Spleen (tissue), 11 donors: Measurements from ENCODE around the gene COL4A1. TPM values are rescaled to one million over a fixed set of nuclear protein-coding genes. Genes with fewer than 3 reads are reported as not detected.
A peak's percentile ranks its signal among the peaks of the same experiment; 100 is the strongest.

ENCODE experiments used
- DNase-seq: peaks from one replicate; pipeline ENCODE4 v3.0.0-alpha.2; 2020
- H3K27ac ChIP-seq, 8 donors: fragments of 200-600 bp; sonication (generic) in 7 of 8; 1 replicate in 4 of 8; 2 replicates in 4 of 8; pipeline versions ENCODE4 v1.5.0 to v1.8.0; 2016 to 2021; ENCODE audit warnings: inconsistent platforms in 4 of 8, mild to moderate bottlenecking in 4 of 8, moderate library complexity in 1 of 8
- H3K27me3 ChIP-seq, 7 donors: fragments of 200-600 bp; sonication (generic) in 6 of 7; replicated peaks in 1 of 7; 1 replicate in 4 of 7; 2 replicates in 3 of 7; pipeline versions ENCODE4 v1.5.0 to v1.8.0; 2016 to 2021; ENCODE audit warnings: inconsistent platforms in 3 of 7, mild to moderate bottlenecking in 1 of 7
- H3K36me3 ChIP-seq, 6 donors: fragments of 200-600 bp; sonication (generic) in 5 of 6; 1 replicate in 4 of 6; 2 replicates in 2 of 6; pipeline versions ENCODE4 v1.5.0 to v1.8.0; 2016 to 2021; ENCODE audit warnings: inconsistent platforms in 2 of 6
- H3K4me1 ChIP-seq, 6 donors: fragments of 200-600 bp; sonication (generic) in 5 of 6; 1 replicate in 3 of 6; 2 replicates in 3 of 6; pipeline versions ENCODE4 v1.5.0 to v1.8.0; 2016 to 2021; ENCODE audit warnings: inconsistent platforms in 3 of 6
- H3K4me3 ChIP-seq, 8 donors: fragments of 200-600 bp; sonication (generic) in 7 of 8; 1 replicate in 4 of 8; 2 replicates in 4 of 8; pipeline versions ENCODE4 v1.5.0 to v1.8.0; 2016 to 2021; ENCODE audit warnings: inconsistent platforms in 4 of 8, mild to moderate bottlenecking in 4 of 8, moderate library complexity in 2 of 8
- H3K9me3 ChIP-seq, 8 donors: fragments of 200-600 bp; sonication (generic) in 7 of 8; 1 replicate in 4 of 8; 2 replicates in 4 of 8; pipeline versions ENCODE4 v1.5.0 to v1.8.0; 2016 to 2021; ENCODE audit warnings: inconsistent platforms in 4 of 8
- CTCF ChIP-seq, 11 experiments: fragments of 200-600 bp in 7 of 11; fragments of 450-650 bp in 4 of 11; sonication (generic) in 4 of 11; IDR thresholded peaks in 8 of 11; conservative IDR thresholded peaks in 3 of 11; 1 replicate in 7 of 11; 2 replicates in 4 of 11; pipeline versions ENCODE4 v1.4.0 to v1.8.0; 2016 to 2021; ENCODE audit warnings: antibody characterized with exemption in 11 of 11, inconsistent platforms in 4 of 11, mild to moderate bottlenecking in 1 of 11
- POLR2A ChIP-seq, 3 donors: fragments of 450-650 bp; IDR thresholded peaks; one replicate each; pipeline ENCODE4 v1.5.1; 2017; ENCODE audit warnings: antibody characterized with exemption in 3 of 3, mild to moderate bottlenecking in 1 of 3
- POLR2AphosphoS5 ChIP-seq, 3 donors: sonication (generic); formaldehyde crosslinking; IDR thresholded peaks; one replicate each; pipeline ENCODE4 v1.5.1; 2017; ENCODE audit warnings: antibody characterized with exemption in 3 of 3
- WGBS, 5 donors: extraction: QIAGEN DNeasy Blood & Tissue Kit in 3 of 5; methylation state at CpG; one replicate each; pipeline versions ENCODE4 v1.1.5 to v1.1.7; 2013 to 2018; 5-methylcytosine and 5-hydroxymethylcytosine counted together
- intact Hi-C: fragments of 100-400 bp; cut with DNase I; formaldehyde crosslinking; loops from one replicate; pipeline ENCODE4 v1.15.0; 2023; ENCODE audit warnings: low total_unique reads
- polyA plus RNA-seq, 3 donors: library from polyadenylated mRNA; stranded (reverse); fragments of 200-250 nt; gene quantifications; one replicate each; pipeline ENCODE4 v1.2.1, GENCODE V29; 2013
- total RNA-seq, 7 donors: library from RNA; depleted of rRNA in 3 of 7; stranded (reverse); fragments of >200 nt in 3 of 7; fragmentation: NEBNext Ultra II Directional in 4 of 7; extraction: Animal tissue kit (Norgen Biotek cat#: 25700) in 4 of 7; gene quantifications; one replicate each; pipeline versions ENCODE4 v1.1.0 to v1.2.1, GENCODE V29; 2016 to 2021
- donor health status: healthy with polysubstance abuse.
- donor health status: DM: no; HTN: no; CAD: no; lungs with moderate emphysema.
- donor health status: DM: no; HTN: no; CAD: no.
- donor health status: Bipolar disorder and iron deficiency.
- donor health status: healthy.
- donor health status: DM: no; HTN: no; CAD: no.
- donor health status: DM: yes; HTN: yes; CAD: no.

Gene COL4A1
- total and polyA plus RNA-seq, 10 donors = 37.9 to 959 (median 340) TPM

- no peak for TF ChIP-seq POLR2AphosphoS5 (IDR thresholded peaks at IDR 0.05)
- no peak for TF ChIP-seq CTCF (IDR thresholded peaks at IDR 0.05 in 8 of 11, conservative IDR thresholded peaks at IDR 0.05 in 3 of 11)
- peaks cover 0 to 49% (median 18%) of the 10 kb centered on the region in 6 donors for H3K4me1 ChIP-seq
- H3K27ac ChIP-seq = peak overlapping the region in 1 of 8 donors; percentile 12
- no peak for DNase-seq
- no peaks in the 10 kb centered on the region for H3K36me3 ChIP-seq
- no peaks in the 10 kb centered on the region for H3K27me3 ChIP-seq
- 74 to 86% (median 82%) methylated on average over 6 of the region's 6 CpGs for WGBS, 5 donors
- H3K9me3 ChIP-seq = no peaks in the 10 kb centered on the region
- no peak overlapping the region for H3K4me3 ChIP-seq
- intact Hi-C loops = no loop called here
Measured at GRCh38 chr13:110272651-110273050, 34.3 kb downstream of the COL4A1 start.

GRCh38 chr13:110272227-110272626, 34.7 kb downstream of the COL4A1 start:
- WGBS, 5 donors = 77 to 90% (median 85%) methylated on average over 5 of the region's 5 CpGs
- H3K36me3 ChIP-seq = no peaks in the 10 kb centered on the region
- DNase-seq = no peak
- no peak for TF ChIP-seq POLR2AphosphoS5 (IDR thresholded peaks at IDR 0.05)
- no peak for TF ChIP-seq POLR2A (IDR thresholded peaks at IDR 0.05)
- TF ChIP-seq CTCF (IDR thresholded peaks at IDR 0.05 in 8 of 11, conservative IDR thresholded peaks at IDR 0.05 in 3 of 11) = no peak
- intact Hi-C loops = no loop called here
- H3K27me3 ChIP-seq = peaks cover 0 to 2% (median 0%) of the 10 kb centered on the region in 7 donors
- H3K9me3 ChIP-seq = no peaks in the 10 kb centered on the region
- no peak overlapping the region for H3K27ac ChIP-seq
- H3K4me1 ChIP-seq = peaks cover 0 to 49% (median 20%) of the 10 kb centered on the region in 6 donors
- no peak overlapping the region for H3K4me3 ChIP-seq

- no peak for DNase-seq
- H3K4me3 ChIP-seq = no peak overlapping the region
- H3K27ac ChIP-seq = peak overlapping the region in 2 of 8 donors; percentile 6 to 17
Measured at GRCh38 chr13:110271313-110271712, 35.6 kb downstream of the COL4A1 start.

GRCh38 chr13:110270507-110270906, 36.5 kb downstream of the COL4A1 start:
- H3K4me3 ChIP-seq = no peak overlapping the region
- H3K27ac ChIP-seq = peak overlapping the region in 2 of 8 donors; percentile 17 to 22
- no peak for DNase-seq
- no peaks in the 10 kb centered on the region for H3K9me3 ChIP-seq
- H3K36me3 ChIP-seq = no peaks in the 10 kb centered on the region
- intact Hi-C loops = no loop called here
- peaks cover 0 to 11% (median 0%) of the 10 kb centered on the region in 7 donors for H3K27me3 ChIP-seq
- WGBS, 5 donors = 77 to 81% (median 79%) methylated on average over 7 of the region's 7 CpGs
- peaks cover 0 to 54% (median 24%) of the 10 kb centered on the region in 6 donors for H3K4me1 ChIP-seq
- TF ChIP-seq POLR2A (IDR thresholded peaks at IDR 0.05) (no peak), CTCF (IDR thresholded peaks at IDR 0.05 in 8 of 11, conservative IDR thresholded peaks at IDR 0.05 in 3 of 11) (no peak), POLR2AphosphoS5 (IDR thresholded peaks at IDR 0.05) (no peak)

More at GRCh38 chr13:110271313-110271712, 35.6 kb downstream of the COL4A1 start:
- 71 to 80% (median 75%) methylated on average over 5 of the region's 5 CpGs for WGBS, 5 donors
- Histone ChIP-seq H3K36me3 (no peaks in the 10 kb centered on the region), H3K9me3 (no peaks in the 10 kb centered on the region), H3K27me3 (peaks cover 0 to 7% (median 0%) of the 10 kb centered on the region in 7 donors), H3K4me1 (peaks cover 0 to 51% (median 22%) of the 10 kb centered on the region in 6 donors)
- intact Hi-C loops = no loop called here
- no peak for TF ChIP-seq CTCF (IDR thresholded peaks at IDR 0.05 in 8 of 11, conservative IDR thresholded peaks at IDR 0.05 in 3 of 11)
